H1 (cell line): Measurements from ENCODE around the gene CMSS1.

Source experiments
- POLR2A ChIP-seq, 2 experiments: IDR thresholded peaks; 1 replicate in 1 of 2; 2 replicates in 1 of 2; pipeline ENCODE4 v1.6.1; 2011; ENCODE audit warnings: low read depth in 2 of 2, low read length in 2 of 2, mild to moderate bottlenecking in 2 of 2; ENCODE audit errors: control extremely low read depth in 1 of 2
- TEAD4 ChIP-seq: IDR thresholded peaks from 2 replicates; pipeline ENCODE4 v1.6.1; 2012; ENCODE audit warnings: low read depth, low read length, inconsistent platforms, mixed read lengths
- TF ChIP-seq, protein P1 (sequence below), 3 experiments: IDR thresholded peaks; 1 replicate in 2 of 3; 2 replicates in 1 of 3; pipeline versions ENCODE4 v1.5.1 to v1.6.1; 2011; ENCODE audit warnings: low read length in 3 of 3, mild to moderate bottlenecking in 3 of 3, inconsistent platforms in 2 of 3, low read depth in 1 of 3, moderate library complexity in 1 of 3; ENCODE audit not compliant: insufficient read depth in 1 of 3; ENCODE audit errors: control extremely low read depth in 1 of 3

DNA sequence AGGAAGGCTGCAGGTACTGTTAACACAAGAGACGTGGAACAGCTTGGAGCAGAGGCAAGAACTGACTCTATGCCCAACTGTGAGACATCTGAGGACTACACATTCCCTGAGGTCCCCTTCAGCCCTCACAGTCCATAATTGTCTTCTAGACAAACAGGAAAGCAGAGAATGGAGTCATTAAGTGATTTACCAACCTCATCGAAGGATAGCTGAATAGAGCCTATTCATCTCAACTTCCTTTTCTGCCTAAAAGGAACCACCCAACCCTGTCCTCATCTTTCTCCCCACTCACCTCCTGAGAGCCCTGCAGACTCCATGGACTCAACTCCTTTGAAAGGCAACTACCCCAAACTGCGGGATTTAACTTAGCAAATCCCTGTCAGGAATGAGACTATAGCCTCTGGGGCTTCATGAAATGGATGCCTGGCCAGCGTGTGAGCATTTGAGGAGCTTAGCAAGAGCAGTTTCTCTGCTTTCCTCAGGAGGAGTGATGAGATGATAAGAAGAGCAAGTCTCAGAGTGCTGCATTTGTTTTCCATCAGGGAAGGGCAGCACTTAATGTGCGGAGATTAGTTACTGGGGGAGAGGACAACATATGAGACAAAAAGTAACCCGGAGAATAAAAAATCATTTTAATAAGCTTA lies 358.1 kb downstream of the CMSS1 start:
- no peak for TF ChIP-seq TEAD4
- TF ChIP-seq POLR2A (IDR thresholded peaks at IDR 0.05; ENCODE audit: control extremely low read depth in 1 of 2, low read depth in 2 of 2, low read length in 2 of 2): no peak
- TF ChIP-seq, protein P1, sequence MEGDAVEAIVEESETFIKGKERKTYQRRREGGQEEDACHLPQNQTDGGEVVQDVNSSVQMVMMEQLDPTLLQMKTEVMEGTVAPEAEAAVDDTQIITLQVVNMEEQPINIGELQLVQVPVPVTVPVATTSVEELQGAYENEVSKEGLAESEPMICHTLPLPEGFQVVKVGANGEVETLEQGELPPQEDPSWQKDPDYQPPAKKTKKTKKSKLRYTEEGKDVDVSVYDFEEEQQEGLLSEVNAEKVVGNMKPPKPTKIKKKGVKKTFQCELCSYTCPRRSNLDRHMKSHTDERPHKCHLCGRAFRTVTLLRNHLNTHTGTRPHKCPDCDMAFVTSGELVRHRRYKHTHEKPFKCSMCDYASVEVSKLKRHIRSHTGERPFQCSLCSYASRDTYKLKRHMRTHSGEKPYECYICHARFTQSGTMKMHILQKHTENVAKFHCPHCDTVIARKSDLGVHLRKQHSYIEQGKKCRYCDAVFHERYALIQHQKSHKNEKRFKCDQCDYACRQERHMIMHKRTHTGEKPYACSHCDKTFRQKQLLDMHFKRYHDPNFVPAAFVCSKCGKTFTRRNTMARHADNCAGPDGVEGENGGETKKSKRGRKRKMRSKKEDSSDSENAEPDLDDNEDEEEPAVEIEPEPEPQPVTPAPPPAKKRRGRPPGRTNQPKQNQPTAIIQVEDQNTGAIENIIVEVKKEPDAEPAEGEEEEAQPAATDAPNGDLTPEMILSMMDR (IDR thresholded peaks at IDR 0.05; ENCODE audit: control extremely low read depth in 1 of 3, insufficient read depth in 1 of 3, low read depth in 1 of 3, low read length in 3 of 3): no peak
